ENCODE data around the gene CYGB. TPM values are rescaled to one million over a fixed set of nuclear protein-coding genes. Genes with fewer than 3 reads are reported as not detected.

CYGB gene
- polyA plus RNA-seq, 1 donor, result 22.7 TPM

DNA sequence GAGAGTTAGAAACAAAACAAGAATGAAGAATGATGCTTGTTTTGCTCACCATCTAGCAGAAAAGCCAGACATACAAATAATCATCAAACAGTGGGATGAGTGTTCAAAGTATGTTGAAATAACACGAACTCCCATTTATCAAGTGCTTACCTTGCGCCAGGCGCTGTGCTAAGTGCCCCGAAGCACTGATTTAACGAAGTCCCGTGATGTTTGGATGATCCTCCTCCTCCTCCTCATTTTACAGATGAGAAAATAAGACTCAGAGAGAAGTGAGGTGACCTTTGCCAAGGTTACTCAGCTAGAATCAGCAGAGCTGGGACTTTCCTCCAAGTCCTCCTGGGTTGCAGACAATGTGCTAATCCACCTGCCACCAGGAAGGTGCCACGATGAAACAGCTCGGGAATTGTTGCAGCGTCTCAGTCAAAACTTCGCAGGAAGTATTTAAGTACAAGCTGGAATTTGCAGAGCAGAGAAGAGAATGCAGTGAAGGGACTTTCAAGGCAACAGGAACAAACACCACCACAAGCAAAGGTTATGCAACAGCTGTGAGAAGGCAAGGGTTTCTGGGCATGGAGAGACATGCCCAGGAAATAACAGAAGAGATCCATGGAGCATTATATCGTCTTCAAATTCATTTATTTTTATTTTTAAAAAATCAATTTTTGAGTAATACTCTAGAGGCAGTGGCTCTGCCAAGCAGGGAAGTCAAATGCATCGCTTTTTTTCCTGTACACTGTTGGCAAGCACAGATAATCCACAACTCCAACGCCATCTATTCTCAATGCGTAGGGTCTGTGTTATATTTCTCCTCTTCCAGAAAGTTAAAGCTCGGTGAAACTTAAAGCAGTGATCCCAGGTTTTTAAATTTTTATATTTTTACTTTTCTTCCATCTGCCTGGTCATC is 13.5 kb upstream of the CYGB start:
- no peak for DNase-seq

DNA sequence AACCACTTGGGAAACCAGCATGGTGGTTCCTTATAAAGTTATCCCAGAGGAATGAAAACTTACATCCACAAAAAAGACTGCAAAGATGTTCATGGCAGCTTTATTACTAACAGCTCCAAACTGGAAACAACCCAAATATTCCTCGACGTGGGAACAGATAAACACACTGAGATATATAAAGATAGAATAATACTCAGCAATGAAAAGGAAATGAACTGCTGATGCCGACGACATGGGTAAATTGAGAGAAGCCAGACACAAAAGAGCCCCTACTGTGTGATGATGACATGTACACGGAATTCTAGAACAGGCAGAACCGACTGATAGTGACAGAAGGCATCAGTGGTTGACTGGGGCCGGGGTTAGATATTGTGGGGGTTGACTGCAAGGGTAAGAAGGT is 12.0 kb upstream of the CYGB start:
- DNase-seq, result no peak

DNA sequence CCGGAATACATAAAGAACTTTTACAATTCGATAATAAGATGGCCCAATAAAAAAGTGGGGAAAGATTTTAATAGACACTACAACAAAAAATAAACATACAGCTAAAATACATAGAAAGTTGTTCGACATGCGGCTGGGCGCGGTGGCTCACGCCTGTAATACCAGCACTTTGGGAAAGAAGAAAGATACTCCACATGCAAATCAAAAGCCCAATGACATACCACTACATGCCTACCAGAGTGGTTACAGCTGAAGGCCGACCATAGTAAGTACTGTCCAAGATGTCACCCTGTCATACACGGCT is 11.7 kb upstream of the CYGB start:
- DNase-seq, result no peak

DNA sequence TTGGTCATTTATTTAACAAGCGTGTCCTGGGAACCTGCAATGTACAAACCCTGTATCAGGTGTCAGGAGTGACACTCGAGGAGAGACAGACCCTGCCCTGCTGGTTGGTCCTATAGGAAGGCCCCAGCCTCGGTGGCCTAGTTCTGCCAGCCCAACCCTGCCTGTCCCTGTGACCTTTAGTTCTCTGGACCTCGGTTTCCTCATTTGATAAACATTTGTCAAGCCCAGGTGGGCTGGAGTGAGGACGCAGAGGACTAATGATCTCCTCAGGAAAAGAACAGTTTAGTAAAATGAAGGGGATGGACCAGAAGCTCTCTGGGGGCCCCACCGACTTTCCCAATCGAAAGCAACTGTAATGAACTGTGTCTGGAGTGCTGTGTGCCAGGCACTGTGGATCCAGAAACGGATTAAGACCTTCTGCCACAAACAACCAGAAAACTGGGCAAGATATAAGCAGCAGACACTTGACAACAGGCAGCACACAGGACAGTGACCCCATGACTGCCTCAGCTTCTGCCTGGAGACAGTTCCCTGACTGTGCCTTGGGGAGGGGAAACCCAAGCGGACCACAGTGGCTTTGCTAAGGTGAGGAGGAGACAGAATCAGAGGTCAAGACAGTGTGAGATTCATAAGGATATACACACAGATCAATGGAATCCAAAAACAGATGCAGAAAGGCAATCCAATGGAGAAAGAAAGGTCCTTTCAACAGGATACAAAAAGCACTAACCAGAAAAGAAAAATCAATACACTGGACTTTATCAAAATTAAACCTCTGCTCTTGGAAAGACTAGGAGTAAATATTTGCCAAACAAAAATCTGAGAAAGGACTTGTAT is 11.1 kb upstream of the CYGB start:
- DNase-seq, result no peak

DNA sequence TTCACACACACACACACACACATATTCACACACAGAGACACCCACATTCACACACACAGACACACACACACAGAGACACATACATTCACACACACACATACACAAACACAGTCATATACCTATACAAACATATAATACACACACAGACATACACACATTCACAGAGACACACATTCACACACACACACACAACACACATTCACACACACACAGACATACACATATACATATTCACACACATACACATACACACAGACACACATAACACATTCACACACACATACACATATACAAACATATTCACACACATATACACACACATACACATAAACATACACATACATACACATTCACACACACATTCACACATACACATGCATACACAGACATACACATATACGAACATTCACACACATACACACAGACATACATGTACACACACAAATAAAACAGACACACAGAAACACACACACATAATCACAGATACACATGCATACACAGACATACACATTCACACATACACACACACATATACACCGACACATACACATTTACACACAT is 10.2 kb upstream of the CYGB start:
- DNase-seq, result no peak

DNA sequence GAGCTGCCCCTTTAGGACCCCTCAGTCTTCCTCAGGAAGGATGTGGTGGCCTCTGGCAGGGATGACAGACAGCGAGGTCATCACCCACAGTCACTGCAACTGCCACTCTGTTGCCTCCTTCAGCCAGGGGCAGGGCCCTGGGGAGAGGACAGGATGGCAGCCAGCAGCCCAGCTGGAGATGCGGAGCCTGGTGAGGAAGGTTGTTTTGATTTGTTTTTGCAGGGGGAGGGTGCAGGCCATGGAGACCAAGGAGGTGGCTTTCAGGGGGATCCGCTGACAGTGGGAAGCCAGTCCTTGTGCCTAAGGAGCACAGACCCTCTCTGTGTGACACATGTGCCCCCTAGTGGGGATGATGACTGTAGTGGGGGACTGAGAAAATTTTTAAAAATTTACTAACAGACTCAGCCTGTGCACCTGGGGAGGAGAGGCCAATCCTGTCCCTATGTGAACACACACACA is 9.7 kb upstream of the CYGB start:
- no peak for DNase-seq

DNA sequence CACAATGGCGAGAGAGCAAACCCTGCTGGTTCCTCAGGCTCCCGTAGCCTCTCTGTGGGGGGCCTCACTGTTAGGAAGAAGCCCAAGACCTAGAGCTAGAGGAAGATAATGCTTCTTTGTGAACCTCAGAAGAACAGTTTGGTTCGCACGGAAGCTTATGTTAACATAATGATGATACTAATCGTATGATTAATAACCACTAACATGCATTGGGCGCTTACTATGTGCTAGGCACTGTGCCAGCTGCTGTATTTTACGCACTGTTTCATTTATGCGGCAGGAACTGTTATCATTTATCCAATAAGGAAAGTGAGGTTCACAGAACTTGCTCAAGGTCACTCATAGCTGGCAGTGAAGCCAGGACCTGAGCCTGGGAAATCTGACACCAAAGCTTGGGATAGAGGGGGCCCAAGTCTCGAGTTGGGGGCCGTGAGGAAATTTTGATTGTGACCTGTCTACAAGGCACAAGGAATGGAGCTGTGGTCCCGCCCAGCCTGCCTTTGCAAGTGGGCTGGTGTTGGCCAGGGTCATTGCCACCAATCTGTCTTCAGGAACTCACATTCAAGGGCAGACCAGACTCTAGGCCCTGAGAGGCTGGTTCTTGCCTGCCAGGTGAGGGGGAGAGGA is 9.2 kb upstream of the CYGB start:
- DNase-seq, result no peak

DNA sequence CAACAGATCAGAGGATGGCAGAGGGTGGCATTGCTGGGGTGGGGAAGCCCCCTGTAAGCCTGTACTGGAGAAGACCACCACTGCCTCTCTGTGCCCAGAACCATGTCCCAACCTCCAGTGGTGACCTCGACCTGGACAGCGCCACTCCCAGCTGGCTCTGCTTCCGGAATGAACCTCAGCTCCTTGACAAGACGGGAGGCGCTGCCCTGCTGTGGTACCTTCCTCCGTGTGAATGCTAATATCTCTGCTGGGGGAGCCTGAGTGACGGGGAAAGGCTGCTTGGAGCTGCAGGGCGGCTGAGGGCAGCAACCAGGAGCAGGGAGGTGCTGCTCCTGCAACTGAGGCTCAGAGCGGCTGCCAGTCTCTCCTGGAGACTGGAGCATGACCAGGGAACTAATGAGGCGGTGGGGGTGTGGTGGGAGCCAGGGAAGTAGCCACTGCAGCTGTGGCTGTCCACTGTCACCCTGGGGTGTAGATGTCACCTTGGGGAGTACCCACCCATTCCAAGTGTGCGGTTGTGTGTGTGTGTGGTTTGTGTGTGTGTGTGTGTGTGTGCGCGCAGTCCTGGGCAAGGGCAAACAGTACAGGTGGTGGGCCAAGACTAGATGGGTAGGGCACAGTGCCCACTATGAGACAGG is 8.5 kb upstream of the CYGB start:
- DNase-seq, result no peak

DNA sequence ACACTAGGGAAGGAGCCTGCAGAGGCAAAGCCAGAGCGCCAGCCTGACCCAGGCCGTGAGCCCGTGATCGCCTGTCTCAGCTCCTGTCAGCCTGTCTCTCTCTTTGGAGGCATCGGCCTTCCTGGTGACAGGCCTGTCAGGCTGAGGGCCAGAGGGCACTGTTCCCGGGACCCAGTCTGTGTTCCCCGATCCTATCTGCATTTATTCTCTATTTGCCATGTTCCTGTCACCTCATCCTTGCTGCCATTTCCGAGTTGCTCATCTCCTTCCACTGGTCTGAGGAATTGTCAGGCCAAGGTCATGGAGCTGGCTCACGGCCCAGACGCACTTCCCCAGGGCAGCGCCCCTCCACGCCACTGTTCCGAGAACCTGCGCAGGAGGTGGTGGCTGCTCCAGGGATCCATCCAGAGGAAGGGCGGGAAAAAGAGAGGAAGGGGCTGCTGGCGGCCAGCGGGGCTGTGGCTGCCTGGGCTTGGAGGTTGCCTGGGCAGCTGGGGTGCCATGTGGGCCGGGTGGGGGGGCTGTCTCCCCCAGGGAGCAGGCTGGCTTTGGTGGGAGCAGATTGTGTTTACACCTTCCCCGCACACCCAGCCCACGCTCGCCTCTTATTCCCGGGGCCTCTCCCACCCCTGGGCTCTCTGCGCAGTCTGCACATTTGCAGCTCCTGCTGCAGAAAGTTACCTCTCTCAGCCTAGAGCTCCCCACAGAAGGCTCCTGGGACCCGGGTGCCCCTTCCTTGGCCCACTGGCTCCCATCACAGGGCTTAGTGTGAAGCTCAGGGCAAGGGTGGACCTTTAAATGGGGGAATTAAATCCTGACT is 7.2 kb upstream of the CYGB start:
- no peak for DNase-seq

DNA sequence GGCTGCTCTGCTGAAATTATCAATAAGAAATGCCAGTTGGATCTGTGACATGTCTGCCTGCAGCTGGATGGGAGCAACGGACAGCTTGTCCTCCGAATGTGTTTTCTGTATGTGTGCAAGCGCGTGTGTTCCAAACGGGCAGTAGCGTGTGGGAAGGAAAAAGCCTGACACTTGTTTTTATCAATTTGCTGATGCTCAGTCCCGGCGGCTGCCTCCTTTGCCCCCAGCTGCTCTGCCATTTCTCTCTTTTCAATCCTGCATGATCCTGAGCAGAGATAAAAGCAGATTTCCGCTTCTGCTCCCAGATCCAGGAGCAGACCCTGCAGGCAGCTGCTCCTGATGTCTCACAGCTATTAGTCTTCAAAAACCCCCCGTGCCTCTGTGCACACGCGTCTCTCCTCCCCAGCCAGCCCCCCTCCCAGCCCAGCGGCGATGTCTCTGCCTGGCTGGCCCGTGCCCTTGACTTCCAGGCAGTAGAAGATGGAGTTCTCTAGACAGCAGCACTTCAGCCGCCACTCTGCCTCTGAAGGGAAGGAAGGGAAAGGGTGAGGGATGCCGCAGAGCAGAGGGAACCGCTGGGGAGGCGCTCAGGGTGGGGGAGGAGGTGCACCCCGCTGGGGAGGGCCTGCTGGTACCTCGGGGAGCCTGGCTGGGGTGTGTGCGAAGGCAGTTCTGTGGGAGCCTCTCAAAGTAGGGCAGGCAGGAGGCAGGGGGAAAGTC is 6.5 kb upstream of the CYGB start:
- DNase-seq, result no peak

DNA sequence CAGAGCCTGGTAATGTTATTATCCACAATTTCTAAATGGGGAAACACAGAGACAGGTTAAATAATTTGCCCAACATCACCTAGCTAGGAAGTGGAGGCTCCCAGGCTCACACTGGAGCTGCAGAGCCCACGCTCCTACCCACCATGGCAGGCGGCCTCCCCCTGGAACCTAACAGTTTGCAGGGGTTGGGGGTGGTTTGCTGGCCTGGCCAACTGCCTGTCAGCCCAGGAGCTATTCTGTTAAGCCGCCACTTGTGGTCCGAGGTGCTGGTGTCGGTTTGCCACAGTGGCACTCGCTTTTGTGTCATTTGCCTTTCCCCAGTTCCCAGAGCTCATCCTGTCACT is 5.9 kb upstream of the CYGB start:
- no peak for DNase-seq

DNA sequence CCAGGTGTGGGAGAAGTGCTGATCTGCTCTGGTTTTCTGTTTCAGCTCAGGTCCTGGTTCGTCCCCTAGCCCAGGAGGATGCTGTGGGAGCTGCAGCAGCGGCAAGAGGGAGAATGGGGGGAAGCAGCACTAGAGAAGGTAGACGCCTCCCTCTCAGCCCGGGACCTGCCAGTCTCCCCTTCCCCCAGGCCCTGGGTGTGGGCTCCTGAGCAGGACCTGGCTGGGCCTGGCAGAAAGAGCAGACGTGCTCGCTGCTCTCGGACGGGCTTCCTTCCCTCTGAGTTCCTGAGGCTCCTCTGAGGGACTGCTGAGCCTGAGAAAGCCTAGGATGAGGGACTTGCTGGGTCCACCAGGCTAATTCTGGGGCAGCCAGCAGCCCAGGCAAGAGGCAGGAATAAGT is 5.5 kb upstream of the CYGB start:
- DNase-seq, result no peak

DNA sequence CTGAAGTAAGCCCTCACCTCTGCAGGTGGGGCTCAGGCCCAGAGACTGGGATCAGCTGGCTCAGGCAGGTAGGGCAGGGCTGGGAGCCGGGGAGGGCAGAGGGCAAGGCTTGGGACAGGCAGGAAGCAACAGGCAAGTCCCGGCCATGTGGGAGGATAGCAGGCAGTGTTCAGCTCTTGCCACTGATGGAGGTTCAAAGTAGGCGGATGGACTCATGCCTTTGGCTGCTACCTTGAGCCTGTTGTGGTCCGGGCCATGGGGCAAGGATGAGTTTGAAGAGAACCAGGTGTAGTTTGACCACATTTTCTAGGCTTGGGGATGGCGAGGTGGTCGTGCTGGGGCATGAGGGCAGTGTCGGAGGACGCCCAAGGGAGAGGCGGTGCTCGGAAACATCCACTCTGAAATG is 5.1 kb upstream of the CYGB start:
- no peak for DNase-seq

DNA sequence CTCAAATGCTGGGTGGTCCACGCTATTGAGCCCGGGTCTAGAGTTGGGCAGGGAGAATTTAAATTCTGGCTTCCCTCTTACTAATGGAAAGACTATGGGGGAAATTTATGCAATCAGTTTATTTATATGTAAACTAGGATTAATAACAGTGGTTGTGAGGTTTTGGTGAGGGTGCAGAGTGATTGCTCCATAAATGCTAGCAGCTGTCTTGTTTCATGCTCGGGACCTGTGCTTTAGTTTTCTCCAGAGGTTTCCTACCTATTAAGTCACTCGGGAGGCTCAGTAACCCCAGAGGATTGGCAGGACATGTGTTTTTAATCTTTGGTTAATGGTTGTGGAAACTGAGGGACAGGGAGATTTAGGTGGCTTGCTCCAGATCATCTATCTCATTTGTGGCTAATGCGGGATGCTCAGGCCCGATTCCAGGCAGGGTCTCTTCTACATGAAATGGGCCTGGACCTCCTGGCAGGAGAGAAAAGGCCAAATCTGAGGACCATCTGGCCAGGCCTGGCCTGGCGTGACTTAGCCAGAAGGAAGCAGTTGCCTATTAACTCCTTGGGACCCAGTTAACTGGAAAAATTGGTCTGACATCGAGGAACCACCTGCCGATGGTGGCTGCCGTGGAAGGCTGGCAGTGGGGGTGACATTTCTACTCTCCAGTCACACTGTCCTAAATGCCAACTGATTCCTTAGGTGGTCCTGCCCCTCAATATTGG is 4.4 kb upstream of the CYGB start:
- no peak for DNase-seq

DNA sequence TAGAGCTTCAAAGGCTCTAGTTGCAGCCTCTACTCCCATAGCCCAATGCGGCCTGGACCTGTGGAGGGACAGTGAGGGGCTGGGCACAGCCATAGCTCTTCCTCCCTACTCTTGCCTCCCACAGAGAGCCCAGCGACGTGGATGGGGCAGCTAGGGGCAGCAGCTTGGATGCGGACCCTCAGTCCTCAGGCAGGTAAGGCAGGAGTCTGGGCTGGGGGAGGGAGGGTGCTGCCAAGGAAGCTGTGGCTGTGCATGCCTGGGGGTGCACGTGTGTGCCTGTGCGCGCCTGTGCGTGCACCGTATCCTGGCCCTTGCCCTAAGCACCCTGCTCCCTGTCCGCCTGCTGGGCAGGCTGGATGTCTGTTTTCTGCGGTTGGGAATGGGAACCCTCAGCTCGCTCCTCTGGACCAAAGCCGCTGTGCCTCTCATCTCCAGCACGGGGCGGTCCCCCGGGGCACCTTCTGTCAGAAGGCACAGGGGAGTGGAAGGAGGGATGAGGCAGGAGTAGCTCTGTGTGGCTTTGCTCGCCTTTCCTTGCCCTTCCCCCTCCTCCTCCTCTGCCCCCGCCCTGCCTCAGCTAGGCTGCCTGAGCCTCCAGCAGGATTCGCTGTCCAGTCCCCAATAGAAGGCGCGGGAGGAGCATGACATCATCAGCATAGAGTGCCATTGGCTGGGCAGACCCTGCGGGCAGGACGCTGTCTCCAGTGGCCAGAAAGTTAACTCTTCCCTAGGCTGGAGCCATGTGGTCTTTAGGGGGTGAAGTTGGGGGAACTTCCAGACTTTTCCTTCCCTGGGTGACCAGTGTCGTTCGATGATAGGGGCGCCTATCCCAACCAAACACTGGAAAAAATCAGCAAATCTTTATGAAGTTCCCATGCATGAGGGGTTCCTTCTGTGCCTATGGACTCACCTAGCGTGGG is 3.1 kb upstream of the CYGB start:
- DNase-seq, result peak; percentile 93

DNA sequence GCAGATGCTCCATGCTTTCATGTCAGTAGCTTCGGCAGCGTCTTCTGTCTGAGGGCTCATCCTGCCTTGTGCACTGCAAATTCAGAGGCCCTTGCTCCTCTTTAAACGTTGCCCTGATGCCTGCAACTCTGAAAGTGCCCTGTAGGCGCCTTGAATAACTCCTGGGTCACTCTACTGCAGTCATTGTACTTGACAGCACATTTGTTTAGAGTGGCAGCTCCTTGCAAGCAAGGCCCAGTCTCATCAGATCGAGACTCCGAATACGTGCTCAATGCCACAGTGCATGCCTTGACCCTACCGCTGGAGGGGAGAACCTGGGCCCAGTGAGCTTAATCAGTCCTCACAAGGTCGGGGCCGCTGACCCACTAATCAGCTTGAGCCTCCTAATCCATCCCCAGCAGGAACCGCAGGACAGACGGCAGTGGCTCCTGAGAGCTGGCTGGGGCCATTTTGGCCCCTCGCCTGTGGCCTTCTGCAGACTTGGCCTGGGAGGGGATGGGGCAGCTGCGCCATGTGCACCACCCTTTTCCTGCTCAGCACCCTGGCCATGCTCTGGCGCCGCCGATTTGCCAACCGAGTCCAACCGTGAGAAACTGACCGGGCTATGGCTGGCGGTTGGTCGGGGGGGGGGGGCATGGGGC is 2.2 kb upstream of the CYGB start, which contains the start of gene PRCD:
PRCD (plus strand) TSS at position 414 of the 641 bp plus-strand sequence; CDS start at position 512, 98 bp downstream.
- no peak for DNase-seq

DNA sequence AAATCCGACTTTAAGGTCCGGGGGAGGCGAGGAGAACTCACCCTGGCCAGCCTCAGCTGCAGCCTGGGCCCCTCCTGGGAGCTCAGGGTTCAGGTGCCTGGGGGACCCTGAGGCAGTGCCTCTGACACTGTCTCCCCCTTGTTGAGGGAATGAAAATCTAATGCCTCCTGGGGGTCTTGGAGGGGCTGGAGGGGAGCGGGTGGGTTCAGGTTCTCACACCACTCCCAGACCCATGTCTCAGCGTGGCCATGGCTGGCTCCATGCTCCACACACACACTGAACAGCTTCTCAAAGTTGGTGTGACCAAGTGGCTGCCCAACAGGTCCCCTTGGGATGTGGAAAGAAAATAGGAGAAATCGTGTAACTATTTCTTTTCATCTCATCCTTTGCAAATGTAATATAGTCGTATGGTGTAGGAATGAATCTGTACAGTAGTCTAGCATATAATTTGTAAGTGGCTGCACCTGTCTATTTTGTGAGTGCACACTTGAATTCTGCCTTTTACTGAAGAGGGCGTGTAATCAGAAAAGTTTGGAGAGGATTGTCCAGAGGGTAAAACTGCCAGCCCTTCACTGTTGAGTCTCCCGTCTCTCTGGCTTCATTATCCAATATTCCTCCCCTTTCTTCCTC is 1.5 kb upstream of the CYGB start:
- no peak for DNase-seq

DNA sequence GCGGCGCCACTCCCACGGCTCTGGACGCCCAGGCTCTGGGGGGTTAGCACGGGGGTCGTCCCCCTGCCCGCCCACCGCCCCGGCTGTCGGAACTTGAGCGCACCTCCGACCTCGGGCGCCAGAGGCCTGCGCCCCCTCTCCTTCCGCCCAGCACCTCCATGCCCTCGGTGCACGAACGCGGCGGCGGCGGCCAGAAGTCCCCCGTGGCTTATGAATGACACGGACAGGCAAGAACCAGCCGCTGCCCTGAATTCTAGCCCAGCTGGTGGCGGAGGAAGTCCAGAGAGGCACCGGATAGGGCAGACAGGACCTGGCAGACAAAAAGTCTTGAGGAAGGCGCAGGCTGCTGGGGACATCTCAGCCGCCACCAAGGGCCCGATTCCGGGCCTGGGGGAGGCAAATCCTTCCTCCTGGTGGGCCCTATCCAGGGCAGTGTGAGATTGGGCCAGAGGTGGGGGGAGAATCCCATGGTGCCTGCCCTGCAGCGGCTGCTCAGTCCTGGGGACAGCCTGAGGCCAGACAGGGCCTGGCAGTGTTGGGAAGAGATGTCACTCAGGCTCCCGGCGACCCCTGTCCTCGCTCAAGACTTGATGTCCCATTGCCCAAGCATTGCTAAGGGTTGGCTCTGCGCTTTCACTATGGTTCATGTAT is 897 bp upstream of the CYGB start:
- no peak for DNase-seq

All from hindlimb muscle (tissue), 1 donor.